GM06990 (cell line): ENCODE results near the gene HOXC12.

Experiments used
- DNase-seq: peaks from one replicate; pipeline ENCODE4 v3.0.0-alpha.2; 2011; ENCODE audit not compliant: insufficient read length; ENCODE audit errors: extremely low read depth
- H3K27me3 ChIP-seq: replicated peaks from 2 replicates; pipeline ENCODE4 v1.6.0; 2011; ENCODE audit warnings: low read length; ENCODE audit not compliant: control insufficient read depth, insufficient read depth
- H3K36me3 ChIP-seq: 2 replicates; pipeline ENCODE4 v1.5.1; 2011; ENCODE audit warnings: low read length; ENCODE audit not compliant: control insufficient read depth, insufficient read depth
- H3K4me3 ChIP-seq: replicated peaks from 2 replicates; pipeline ENCODE4 v1.5.1; 2011; ENCODE audit warnings: low read depth, mild to moderate bottlenecking, control low read depth, low read length
- TF ChIP-seq, protein P1 (sequence below): IDR thresholded peaks from 2 replicates; pipeline ENCODE4 v1.5.1; 2011; ENCODE audit warnings: low read length, control low read depth, mild to moderate bottlenecking, inconsistent platforms; ENCODE audit not compliant: insufficient read depth, poor library complexity, severe bottlenecking

HOXC12 gene

DNA sequence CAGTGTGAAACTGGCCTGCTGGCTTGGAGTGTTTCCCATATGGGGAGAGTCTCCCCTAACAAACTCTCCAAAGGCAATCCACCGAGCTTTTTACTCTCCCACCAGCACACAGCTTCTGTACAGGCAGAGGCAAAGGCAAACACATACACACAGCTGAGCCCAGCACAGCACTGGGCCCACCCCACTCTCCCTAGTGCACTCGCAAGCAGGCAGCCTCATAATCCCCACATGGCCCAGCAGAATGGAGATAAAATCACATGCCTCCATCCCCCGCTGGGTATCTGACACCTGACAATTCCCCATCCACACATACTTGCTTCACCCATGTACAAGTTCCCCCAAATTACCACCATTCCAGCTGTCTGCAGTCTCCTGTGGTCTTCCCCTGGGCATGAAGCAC lies 3.4 kb downstream of the HOXC12 start:
- TF ChIP-seq, protein P1, sequence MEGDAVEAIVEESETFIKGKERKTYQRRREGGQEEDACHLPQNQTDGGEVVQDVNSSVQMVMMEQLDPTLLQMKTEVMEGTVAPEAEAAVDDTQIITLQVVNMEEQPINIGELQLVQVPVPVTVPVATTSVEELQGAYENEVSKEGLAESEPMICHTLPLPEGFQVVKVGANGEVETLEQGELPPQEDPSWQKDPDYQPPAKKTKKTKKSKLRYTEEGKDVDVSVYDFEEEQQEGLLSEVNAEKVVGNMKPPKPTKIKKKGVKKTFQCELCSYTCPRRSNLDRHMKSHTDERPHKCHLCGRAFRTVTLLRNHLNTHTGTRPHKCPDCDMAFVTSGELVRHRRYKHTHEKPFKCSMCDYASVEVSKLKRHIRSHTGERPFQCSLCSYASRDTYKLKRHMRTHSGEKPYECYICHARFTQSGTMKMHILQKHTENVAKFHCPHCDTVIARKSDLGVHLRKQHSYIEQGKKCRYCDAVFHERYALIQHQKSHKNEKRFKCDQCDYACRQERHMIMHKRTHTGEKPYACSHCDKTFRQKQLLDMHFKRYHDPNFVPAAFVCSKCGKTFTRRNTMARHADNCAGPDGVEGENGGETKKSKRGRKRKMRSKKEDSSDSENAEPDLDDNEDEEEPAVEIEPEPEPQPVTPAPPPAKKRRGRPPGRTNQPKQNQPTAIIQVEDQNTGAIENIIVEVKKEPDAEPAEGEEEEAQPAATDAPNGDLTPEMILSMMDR, result no peak
- Histone ChIP-seq H3K4me3 (no peak overlapping the region), H3K36me3 (no peaks in the 10 kb centered on the region), H3K27me3 (peaks cover 5% of the 10 kb centered on the region)
- no peak for DNase-seq

DNA sequence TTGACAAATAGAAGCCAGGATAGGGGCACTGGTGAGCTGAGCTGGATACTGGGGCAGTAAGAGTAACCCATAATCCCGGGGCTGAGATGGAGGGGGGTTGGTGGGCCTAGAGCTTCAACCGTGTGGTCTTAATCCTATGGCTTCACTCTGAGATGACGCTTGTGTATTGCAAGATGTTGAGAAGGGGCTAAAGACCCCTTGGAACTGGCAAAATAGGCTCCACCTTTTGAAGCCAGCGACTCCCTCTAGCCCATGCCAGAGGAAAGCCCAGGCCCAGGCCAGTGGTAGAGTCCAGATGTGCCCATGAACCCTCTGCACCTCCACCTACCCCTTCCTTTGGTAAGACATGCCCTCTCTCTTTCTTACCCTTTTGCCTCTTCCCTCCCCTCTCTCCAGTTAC lies 4.6 kb downstream of the HOXC12 start:
- H3K4me3 ChIP-seq, result no peak overlapping the region
- TF ChIP-seq, protein P1, result no peak
- H3K27me3 ChIP-seq, result peaks cover 4% of the 10 kb centered on the region
- no peaks in the 10 kb centered on the region for H3K36me3 ChIP-seq
- no peak for DNase-seq

DNA sequence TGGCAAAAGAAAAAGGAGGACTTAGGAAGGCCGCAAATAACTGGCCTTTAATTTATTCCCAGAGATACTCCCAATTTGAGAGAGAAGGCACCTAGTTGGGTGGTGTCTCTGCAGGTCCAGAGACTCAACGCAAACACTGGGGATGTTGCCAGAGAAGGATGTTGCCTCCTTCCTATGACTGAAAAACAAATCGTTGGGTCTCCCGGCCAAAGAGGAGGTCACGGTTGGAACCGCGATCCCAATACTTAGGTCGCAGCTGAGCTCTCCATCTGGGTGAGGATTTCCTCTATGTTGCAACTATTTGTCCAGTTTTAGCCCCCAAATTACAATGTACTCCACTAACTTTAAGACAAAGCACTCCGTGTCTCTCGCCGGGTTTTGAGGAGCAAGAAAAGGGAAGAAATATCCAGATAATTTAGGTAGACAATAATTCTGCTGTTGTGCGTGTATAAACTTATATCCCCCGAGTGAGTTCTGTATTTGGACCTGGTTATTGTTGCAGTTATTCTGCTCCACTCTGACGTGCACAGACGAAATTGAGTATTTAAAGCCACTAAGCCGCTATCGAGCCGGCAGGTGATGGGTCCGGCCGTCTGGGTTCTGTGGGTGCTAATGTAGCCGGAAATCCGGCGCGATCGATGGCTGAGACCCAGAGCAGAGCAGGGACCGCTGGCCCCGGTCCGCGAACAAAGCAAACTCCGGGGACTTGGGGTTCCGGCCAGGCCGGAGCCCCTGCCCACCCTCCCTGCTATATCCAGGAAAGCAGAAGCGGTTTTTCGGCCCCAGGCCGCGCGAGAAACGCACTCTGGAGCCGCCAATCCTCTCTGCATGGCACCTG lies 5.7 kb downstream of the HOXC12 start:
- Histone ChIP-seq H3K27me3 (peaks cover 4% of the 10 kb centered on the region), H3K4me3 (no peak overlapping the region)
- TF ChIP-seq, protein P1, result no peak

DNA sequence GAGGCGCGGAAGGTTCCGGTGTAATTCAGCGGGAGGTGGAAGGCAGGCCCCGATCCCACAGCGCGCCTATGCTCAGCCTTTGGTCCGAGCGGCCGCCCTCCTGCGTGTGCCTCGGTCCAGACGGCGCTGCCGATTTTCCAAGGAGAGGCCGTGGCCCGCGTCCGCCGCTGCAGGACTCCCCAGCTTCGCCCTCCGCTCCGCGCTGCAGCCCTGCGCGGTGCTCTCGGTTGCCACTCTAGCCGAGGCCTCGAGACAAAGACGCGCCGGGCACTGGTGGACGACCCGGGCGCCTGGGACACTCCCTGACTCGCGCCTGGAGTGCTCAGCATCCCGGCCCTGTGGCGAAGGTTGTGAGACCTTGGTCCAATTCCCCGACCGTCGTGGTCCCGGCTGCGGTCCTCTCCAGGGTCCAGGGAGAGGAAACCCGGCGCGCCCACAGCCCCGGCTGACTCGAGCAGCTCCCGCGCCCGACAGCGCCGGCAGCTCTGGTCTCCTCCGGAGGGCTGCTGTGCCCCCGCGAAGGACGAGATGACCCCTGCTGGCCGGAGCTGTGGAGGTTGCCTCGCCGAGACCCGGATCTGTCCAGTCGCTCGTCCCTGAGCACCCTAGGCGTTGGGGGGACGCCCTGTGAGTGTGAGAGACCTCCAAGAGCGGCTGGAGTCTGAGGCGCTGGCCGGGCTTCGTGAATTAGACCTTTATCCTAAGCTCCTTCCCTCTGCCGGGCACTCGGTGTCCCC lies 6.5 kb downstream of the HOXC12 start:
- peaks cover 4% of the 10 kb centered on the region for H3K27me3 ChIP-seq
- TF ChIP-seq, protein P1, result no peak
- H3K36me3 ChIP-seq, result no peaks in the 10 kb centered on the region
- H3K4me3 ChIP-seq, result no peak overlapping the region
- no peak for DNase-seq

More for the DNA sequence above, 5.7 kb downstream of the HOXC12 start:
- no peaks in the 10 kb centered on the region for H3K36me3 ChIP-seq
- no peak for DNase-seq

DNA sequence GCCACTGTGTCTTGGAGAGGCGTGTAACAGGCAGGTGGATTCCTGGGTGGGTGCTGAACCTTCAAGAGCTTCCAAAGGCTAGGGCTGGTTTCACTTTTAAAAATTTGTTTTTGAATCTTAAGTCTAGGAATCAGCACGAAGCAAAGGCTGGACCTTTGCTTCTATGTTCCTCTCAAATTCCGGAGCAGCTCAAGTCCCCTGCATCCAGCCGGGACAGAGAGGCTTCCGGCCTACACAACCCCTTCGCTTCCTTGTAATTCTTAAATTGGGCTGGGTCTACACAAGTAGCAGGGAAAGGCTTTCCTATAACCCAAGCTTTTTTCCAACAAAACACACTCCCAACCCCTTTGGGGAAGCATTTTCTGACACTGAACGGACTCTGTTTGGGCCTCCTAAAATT lies 8.3 kb downstream of the HOXC12 start:
- no peak for DNase-seq

More for the DNA sequence above, 8.3 kb downstream of the HOXC12 start:
- TF ChIP-seq, protein P1, result no peak
- H3K27me3 ChIP-seq, result peaks cover 4% of the 10 kb centered on the region
- no peaks in the 10 kb centered on the region for H3K36me3 ChIP-seq
- H3K4me3 ChIP-seq, result no peak overlapping the region
